Astrocyte (in vitro differentiated cells and primary cell): ENCODE results near the gene HEMK1. TPM values are rescaled to one million over a fixed set of nuclear protein-coding genes. Genes with fewer than 3 reads are reported as not detected.
A peak's percentile ranks its signal among the peaks of the same experiment; 100 is the strongest.

Experiments
- DNase-seq: peaks from one replicate; pipeline ENCODE4 v3.0.0-alpha.2; 2010; ENCODE audit warnings: low read depth
- FAIRE-seq: peaks from 2 replicates; lab custom pipeline; 2011; peaks lifted over from hg19 to GRCh38; lab: Jason Lieb, UNC
- H2AFZ ChIP-seq: 2 replicates; pipeline ENCODE4 v1.6.0; 2012; ENCODE audit warnings: low read depth, low read length, inconsistent platforms
- H3K27ac ChIP-seq: 2 replicates; pipeline ENCODE4 v1.5.1; 2011; ENCODE audit warnings: low read depth, low read length, inconsistent platforms
- H3K27me3 ChIP-seq: 2 replicates; pipeline ENCODE4 v1.6.0; 2011; ENCODE audit warnings: low read length, inconsistent platforms; ENCODE audit not compliant: insufficient read depth
- H3K36me3 ChIP-seq: 2 replicates; pipeline ENCODE4 v1.5.1; 2011; ENCODE audit warnings: low read length, inconsistent platforms; ENCODE audit not compliant: insufficient read depth
- H3K4me1 ChIP-seq: 2 replicates; pipeline ENCODE4 v1.5.1; 2011; ENCODE audit warnings: low read length, inconsistent platforms; ENCODE audit not compliant: insufficient read depth
- H3K4me2 ChIP-seq: 2 replicates; pipeline ENCODE4 v1.6.0; 2012; ENCODE audit warnings: low read length, inconsistent platforms
- H3K4me3 ChIP-seq: 2 replicates; pipeline ENCODE4 v1.5.1; 2011; ENCODE audit warnings: low read depth, mild to moderate bottlenecking, low read length, inconsistent platforms; ENCODE audit not compliant: insufficient read depth
- H3K79me2 ChIP-seq: 2 replicates; pipeline ENCODE4 v1.6.0; 2012; ENCODE audit warnings: mild to moderate bottlenecking, low read length, inconsistent platforms; ENCODE audit not compliant: insufficient read depth
- H3K9ac ChIP-seq: 2 replicates; pipeline ENCODE4 v1.6.0; 2012; ENCODE audit warnings: mild to moderate bottlenecking, low read length, inconsistent platforms
- H3K9me3 ChIP-seq: 2 replicates; pipeline ENCODE4 v1.5.1; 2012; ENCODE audit warnings: low read depth, mild to moderate bottlenecking, low read length, inconsistent platforms; ENCODE audit not compliant: insufficient read depth
- H4K20me1 ChIP-seq: 2 replicates; pipeline ENCODE4 v1.6.0; 2012; ENCODE audit warnings: low read length, inconsistent platforms; ENCODE audit not compliant: insufficient read depth
- H3K27ac Mint-ChIP-seq: one replicate; pipeline ENCODE4 v1.8.0; 2021; ENCODE audit warnings: mild to moderate bottlenecking, mixed read lengths; ENCODE audit not compliant: unreplicated experiment
- H3K27me3 Mint-ChIP-seq: one replicate; pipeline ENCODE4 v1.8.0; 2021; ENCODE audit warnings: low read depth, mixed read lengths; ENCODE audit not compliant: unreplicated experiment
- H3K36me3 Mint-ChIP-seq: one replicate; pipeline ENCODE4 v1.8.0; 2021; ENCODE audit warnings: low read depth, mixed read lengths; ENCODE audit not compliant: unreplicated experiment
- H3K4me1 Mint-ChIP-seq: one replicate; pipeline ENCODE4 v1.8.0; 2021; ENCODE audit warnings: low read depth, mixed read lengths; ENCODE audit not compliant: unreplicated experiment
- H3K4me3 Mint-ChIP-seq: one replicate; pipeline ENCODE4 v1.8.0; 2021; ENCODE audit warnings: mild to moderate bottlenecking, moderate library complexity, mixed read lengths; ENCODE audit not compliant: unreplicated experiment
- H3K9me3 Mint-ChIP-seq: one replicate; pipeline ENCODE4 v1.8.0; 2021; ENCODE audit warnings: mild to moderate bottlenecking, mixed read lengths; ENCODE audit not compliant: unreplicated experiment
- EZH2 ChIP-seq: IDR thresholded peaks from 2 replicates; pipeline ENCODE4 v1.6.1; 2012; ENCODE audit warnings: mild to moderate bottlenecking, low read length, inconsistent platforms; ENCODE audit not compliant: insufficient read depth
- total RNA-seq: library from RNA; stranded (reverse); gene quantifications from 2 replicates; pipeline ENCODE4 v1.2.1, GENCODE V29; 2021
- TF ChIP-seq, protein P1 (sequence below): IDR thresholded peaks from 2 replicates; pipeline ENCODE4 v1.5.1; 2011; ENCODE audit warnings: low read depth, mild to moderate bottlenecking, inconsistent platforms, low read length, moderate library complexity; ENCODE audit not compliant: insufficient read depth

The HEMK1 gene
- total RNA-seq, 1 donor from 2014 or later: 13.6 TPM

DNA sequence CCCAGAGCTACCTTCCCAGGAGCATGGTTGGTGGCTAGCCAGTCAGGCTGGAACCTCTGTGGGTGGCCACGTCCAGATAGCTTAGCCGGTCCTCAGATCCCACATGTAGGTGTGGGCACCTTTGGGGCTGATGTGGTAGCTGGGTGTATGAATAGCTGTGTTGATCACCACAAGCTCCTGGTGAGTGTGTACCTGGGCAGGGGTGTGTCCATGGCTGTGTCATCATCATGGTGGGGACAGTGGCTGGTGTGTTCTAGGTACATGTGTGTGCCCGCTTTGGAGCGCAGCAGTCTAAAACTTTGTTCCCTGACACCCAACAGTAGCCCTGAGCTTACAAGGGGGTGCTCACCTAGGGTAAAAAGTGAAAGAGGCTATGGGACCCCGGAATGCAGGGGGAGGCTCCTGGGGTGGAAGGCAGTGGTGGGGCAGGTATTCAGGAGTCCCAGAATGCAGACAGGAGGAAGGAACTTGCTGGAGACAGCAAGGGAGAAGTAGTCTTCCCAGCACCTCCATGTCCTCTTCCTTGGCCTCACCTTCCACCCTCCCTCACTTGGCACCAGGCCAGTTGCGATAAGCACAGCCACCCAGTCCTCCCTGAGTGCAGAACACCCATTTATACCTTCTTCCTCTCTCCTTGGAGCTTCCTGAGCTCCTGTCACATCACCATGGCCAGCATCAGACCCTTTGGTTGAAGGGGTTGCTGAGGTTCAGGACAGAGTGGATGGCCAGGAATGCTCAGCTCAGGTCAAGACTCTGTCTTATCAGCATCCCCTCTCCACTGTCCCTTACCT, 41.1 kb downstream of the HEMK1 start:
- Histone ChIP-seq H3K36me3 (no peaks in the 10 kb centered on the region), H3K27ac (no peak overlapping the region), H3K4me1 (peaks cover 13% of the 10 kb centered on the region), H2AFZ (no peak overlapping the region), H3K9me3 (no peaks in the 10 kb centered on the region), H3K4me3 (peak overlapping the region; percentile 65), H4K20me1 (peaks cover 4% of the 10 kb centered on the region), H3K79me2 (no peaks in the 10 kb centered on the region), H3K27me3 (no peaks in the 10 kb centered on the region), H3K9ac (no peak overlapping the region), H3K4me2 (peak overlapping the region; percentile 97)
- Mint-ChIP-seq H3K27me3 (peaks cover 63% of the 10 kb centered on the region), H3K4me3 (no peak overlapping the region), H3K4me1 (peaks cover 2% of the 10 kb centered on the region), H3K27ac (no peak overlapping the region), H3K36me3 (peaks cover 3% of the 10 kb centered on the region), H3K9me3 (no peaks in the 10 kb centered on the region)
- FAIRE-seq (no peak), DNase-seq (no peak)
- no peak for TF ChIP-seq EZH2
- TF ChIP-seq, protein P1, sequence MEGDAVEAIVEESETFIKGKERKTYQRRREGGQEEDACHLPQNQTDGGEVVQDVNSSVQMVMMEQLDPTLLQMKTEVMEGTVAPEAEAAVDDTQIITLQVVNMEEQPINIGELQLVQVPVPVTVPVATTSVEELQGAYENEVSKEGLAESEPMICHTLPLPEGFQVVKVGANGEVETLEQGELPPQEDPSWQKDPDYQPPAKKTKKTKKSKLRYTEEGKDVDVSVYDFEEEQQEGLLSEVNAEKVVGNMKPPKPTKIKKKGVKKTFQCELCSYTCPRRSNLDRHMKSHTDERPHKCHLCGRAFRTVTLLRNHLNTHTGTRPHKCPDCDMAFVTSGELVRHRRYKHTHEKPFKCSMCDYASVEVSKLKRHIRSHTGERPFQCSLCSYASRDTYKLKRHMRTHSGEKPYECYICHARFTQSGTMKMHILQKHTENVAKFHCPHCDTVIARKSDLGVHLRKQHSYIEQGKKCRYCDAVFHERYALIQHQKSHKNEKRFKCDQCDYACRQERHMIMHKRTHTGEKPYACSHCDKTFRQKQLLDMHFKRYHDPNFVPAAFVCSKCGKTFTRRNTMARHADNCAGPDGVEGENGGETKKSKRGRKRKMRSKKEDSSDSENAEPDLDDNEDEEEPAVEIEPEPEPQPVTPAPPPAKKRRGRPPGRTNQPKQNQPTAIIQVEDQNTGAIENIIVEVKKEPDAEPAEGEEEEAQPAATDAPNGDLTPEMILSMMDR: no peak

DNA sequence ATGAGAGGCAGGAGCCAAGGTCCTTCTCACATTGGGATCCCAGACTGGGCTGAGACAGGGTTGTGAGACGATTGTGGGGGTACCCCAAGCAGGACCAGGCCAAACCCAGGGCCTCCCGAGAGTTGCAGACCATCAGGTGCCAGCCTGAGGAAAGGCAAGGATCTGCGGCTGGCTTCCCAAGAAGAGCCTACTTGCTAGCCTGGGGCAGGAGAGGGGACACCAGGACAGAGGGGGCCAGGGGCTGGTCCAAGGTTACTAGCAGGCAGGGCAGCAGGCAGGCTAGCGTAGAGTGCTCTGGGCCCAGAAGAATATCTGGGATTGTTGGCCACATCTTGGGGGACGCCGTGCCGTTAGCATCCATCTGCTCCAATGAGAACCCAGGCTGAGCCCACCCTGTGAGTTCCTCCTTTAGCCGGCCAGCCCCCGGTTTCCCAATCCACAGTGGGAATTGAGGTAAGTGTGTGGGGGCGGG, 41.7 kb downstream of the HEMK1 start:
- DNase-seq: no peak
- peaks cover 3% of the 10 kb centered on the region for H3K36me3 Mint-ChIP-seq
- Histone ChIP-seq H4K20me1 (peaks cover 4% of the 10 kb centered on the region), H3K9ac (peak overlapping the region; percentile 78), H2AFZ (peak overlapping the region; percentile 78), H3K4me2 (peak overlapping the region; percentile 97), H3K79me2 (no peaks in the 10 kb centered on the region), H3K27ac (no peak overlapping the region), H3K36me3 (no peaks in the 10 kb centered on the region), H3K9me3 (no peaks in the 10 kb centered on the region), H3K4me3 (peak overlapping the region; percentile 65), H3K4me1 (peaks cover 13% of the 10 kb centered on the region), H3K27me3 (no peaks in the 10 kb centered on the region)
- peak overlapping the region; percentile 77 for H3K4me3 Mint-ChIP-seq
- H3K9me3 Mint-ChIP-seq: no peaks in the 10 kb centered on the region
- no peak overlapping the region for H3K27ac Mint-ChIP-seq
- FAIRE-seq: no peak
- TF ChIP-seq, protein P1: no peak
- TF ChIP-seq EZH2: no peak
- H3K27me3 Mint-ChIP-seq: peaks cover 61% of the 10 kb centered on the region
- H3K4me1 Mint-ChIP-seq: peaks cover 3% of the 10 kb centered on the region
